ENCODE measurements around the gene COL9A1. TPM values are rescaled to one million over a fixed set of nuclear protein-coding genes. Genes with fewer than 3 reads are reported as not detected.

The COL9A1 gene
- total RNA-seq, 4 donors from 2014 or later: 0.07 to 0.81 (median 0.27) TPM; not detected in 1

- no peak for ATAC-seq
- TF ChIP-seq EP300 (IDR thresholded peaks at IDR 0.05) (no peak), CTCF (IDR thresholded peaks at IDR 0.05) (no peak), POLR2AphosphoS5 (IDR thresholded peaks at IDR 0.05) (no peak), POLR2A (IDR thresholded peaks at IDR 0.05) (no peak)
- Histone ChIP-seq H3K27me3 (no peaks in the 10 kb centered on the region), H3K4me1 (no peaks in the 10 kb centered on the region), H3K4me3 (no peak overlapping the region), H3K36me3 (no peaks in the 10 kb centered on the region), H3K9me3 (peaks cover 0 to 6% (median 0%) of the 10 kb centered on the region in 3 donors), H3K27ac (no peak overlapping the region)
- 70 to 71% methylated on average over 2 to 3 of the region's 3 CpGs for WGBS, 2 donors (ENCODE audit: low coverage in 1 of 2)
Measured at GRCh38 chr6:70176842-70177550, 125.9 kb downstream of the COL9A1 start.

- 64 to 97% methylated on average over 2 of the region's 2 CpGs for WGBS, 2 donors (ENCODE audit: low coverage in 1 of 2)
- no peak overlapping the region for H3K27ac ChIP-seq
- ATAC-seq: no peak
- no peak overlapping the region for H3K4me3 ChIP-seq
- no peak for TF ChIP-seq CTCF (IDR thresholded peaks at IDR 0.05)
- no peak for TF ChIP-seq EP300 (IDR thresholded peaks at IDR 0.05)
- no peak for TF ChIP-seq POLR2AphosphoS5 (IDR thresholded peaks at IDR 0.05)
- no peak for TF ChIP-seq POLR2A (IDR thresholded peaks at IDR 0.05)
- H3K27me3 ChIP-seq: no peaks in the 10 kb centered on the region
- H3K9me3 ChIP-seq: peaks cover 0 to 6% (median 0%) of the 10 kb centered on the region in 3 donors
- H3K4me1 ChIP-seq: no peaks in the 10 kb centered on the region
- H3K36me3 ChIP-seq: no peaks in the 10 kb centered on the region
Measured at GRCh38 chr6:70175770-70176169, 127.1 kb downstream of the COL9A1 start.

- no peak for ATAC-seq
- no peak for TF ChIP-seq POLR2A (IDR thresholded peaks at IDR 0.05)
- no peak for TF ChIP-seq EP300 (IDR thresholded peaks at IDR 0.05)
- TF ChIP-seq CTCF (IDR thresholded peaks at IDR 0.05): no peak
- no peak for TF ChIP-seq POLR2AphosphoS5 (IDR thresholded peaks at IDR 0.05)
- Histone ChIP-seq H3K27me3 (no peaks in the 10 kb centered on the region), H3K9me3 (no peaks in the 10 kb centered on the region), H3K4me3 (no peak overlapping the region), H3K27ac (no peak overlapping the region), H3K4me1 (no peaks in the 10 kb centered on the region), H3K36me3 (no peaks in the 10 kb centered on the region)
- WGBS, 2 donors (ENCODE audit: low coverage in 1 of 2): 52 to 70% methylated on average over 2 of the region's 2 CpGs
Measured at GRCh38 chr6:70172252-70172651, 130.6 kb downstream of the COL9A1 start.

GRCh38 chr6:70171236-70171635, 131.6 kb downstream of the COL9A1 start:
- Histone ChIP-seq H3K27me3 (no peaks in the 10 kb centered on the region), H3K4me3 (no peak overlapping the region), H3K36me3 (no peaks in the 10 kb centered on the region), H3K9me3 (no peaks in the 10 kb centered on the region), H3K4me1 (no peaks in the 10 kb centered on the region), H3K27ac (no peak overlapping the region)
- ATAC-seq: no peak
- TF ChIP-seq POLR2A (IDR thresholded peaks at IDR 0.05) (no peak), CTCF (IDR thresholded peaks at IDR 0.05) (no peak), EP300 (IDR thresholded peaks at IDR 0.05) (no peak), POLR2AphosphoS5 (IDR thresholded peaks at IDR 0.05) (no peak)

GRCh38 chr6:70168681-70169377, 134.1 kb downstream of the COL9A1 start:
- no peaks in the 10 kb centered on the region for H3K36me3 ChIP-seq
- TF ChIP-seq EP300 (IDR thresholded peaks at IDR 0.05) (no peak), CTCF (IDR thresholded peaks at IDR 0.05) (no peak), POLR2A (IDR thresholded peaks at IDR 0.05) (no peak), POLR2AphosphoS5 (IDR thresholded peaks at IDR 0.05) (no peak)
- no peaks in the 10 kb centered on the region for H3K4me1 ChIP-seq
- no peak overlapping the region for H3K27ac ChIP-seq
- WGBS, 2 donors (ENCODE audit: low coverage in 1 of 2): 75 to 80% methylated on average over 5 of the region's 5 CpGs
- no peak for ATAC-seq
- no peaks in the 10 kb centered on the region for H3K27me3 ChIP-seq
- no peak overlapping the region for H3K4me3 ChIP-seq
- H3K9me3 ChIP-seq: no peaks in the 10 kb centered on the region
